Measurements from ENCODE around the gene ADAM10.

- TF ChIP-seq CTCF (conservative IDR thresholded peaks at IDR 0.05; ENCODE audit: low read depth, low read length): no peak
- no peak for TF ChIP-seq EZH2 (IDR thresholded peaks at IDR 0.05; ENCODE audit: low read length, unreplicated experiment)
Measured at GRCh38 chr15:58608129-58608590, 141.3 kb downstream of the ADAM10 start.

All from PC-3 (cell line).